ENCODE results near the gene ASCL2.
"Not testable (repeated sequence)": the region's sequence is repeated elsewhere in the genome, so short reads cannot be mapped to it uniquely, and the experiment has no call there.

ASCL2 gene

GRCh38 chr11:2260491-2261364, 9.7 kb downstream of the ASCL2 start:
- DNase-seq (ENCODE audit: low spot score): no peak

GRCh38 chr11:2259897-2260451, 10.4 kb downstream of the ASCL2 start:
- DNase-seq (ENCODE audit: low spot score): no peak

DNA sequence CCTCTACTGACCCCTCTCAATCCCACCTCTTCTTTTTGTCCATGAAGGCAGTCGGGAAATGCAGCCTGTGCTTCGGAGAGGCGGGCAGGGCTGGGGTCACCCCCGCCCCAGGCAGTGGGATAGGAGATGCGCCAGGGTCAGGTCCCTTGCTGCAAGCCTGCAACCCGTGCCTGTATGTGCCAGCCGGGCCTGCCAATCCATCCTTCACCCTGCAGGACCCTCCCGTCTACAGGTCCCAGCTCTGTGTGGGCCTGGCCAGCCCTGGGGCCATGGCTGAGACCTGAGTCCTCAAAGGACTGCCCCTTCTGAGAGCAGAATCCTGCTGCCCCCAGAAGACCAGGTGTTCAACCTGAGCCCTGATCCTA, 10.9 kb downstream of the ASCL2 start:
- no peak for DNase-seq (ENCODE audit: low spot score)

DNA sequence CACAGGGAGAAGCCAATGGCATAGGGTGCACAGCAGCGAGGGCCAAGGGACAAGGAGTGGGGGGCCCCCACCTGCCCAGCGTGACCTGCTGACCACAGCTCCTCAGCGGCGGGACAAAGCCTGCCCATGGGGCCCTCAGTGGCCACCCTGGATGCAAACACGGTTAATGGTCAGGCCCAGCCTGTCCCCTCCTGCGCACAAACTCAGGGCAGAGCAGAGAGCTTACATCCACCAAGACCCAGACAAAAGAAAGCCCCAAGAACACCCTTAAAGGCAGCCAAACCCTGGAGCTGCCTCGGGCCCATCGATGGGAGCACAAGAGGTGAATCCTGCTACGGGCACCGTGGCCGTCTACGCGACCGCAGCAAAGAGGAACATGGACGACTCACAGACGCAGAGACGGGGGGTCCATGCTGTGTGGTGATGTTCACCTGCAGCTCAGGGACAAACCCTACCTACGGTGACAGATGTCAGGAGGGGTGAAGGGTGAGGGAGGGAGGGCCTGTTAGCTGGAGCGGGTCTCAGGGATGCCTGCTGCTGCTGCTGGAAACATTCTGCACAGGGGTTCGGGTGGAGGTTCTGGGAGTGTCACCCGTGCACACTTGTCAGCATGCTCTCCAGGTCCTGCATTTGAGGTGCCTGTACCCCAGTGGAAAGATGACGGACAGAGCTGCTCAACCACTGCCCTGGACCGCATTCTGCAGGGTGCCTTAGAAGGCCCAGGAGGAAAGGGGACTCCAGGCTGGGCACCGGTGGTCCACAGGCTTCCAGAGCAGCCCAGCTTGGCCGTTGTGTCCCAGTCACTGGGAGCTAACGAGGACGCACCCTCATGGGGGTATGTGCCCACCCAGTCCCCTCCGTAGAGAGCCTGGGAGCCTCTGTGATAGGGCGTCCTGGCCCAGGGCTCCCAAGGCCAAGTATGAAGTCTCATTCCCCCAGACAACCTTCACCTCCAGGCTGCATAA, 11.6 kb downstream of the ASCL2 start:
- no peak for DNase-seq (ENCODE audit: low spot score)

- DNase-seq (ENCODE audit: low spot score): no peak
These were observed 13.3 kb downstream of the ASCL2 start for GRCh38 chr11:2256951-2257700.

- no peak for DNase-seq (ENCODE audit: low spot score)
These were observed 14.0 kb downstream of the ASCL2 start for GRCh38 chr11:2256293-2256913.

DNA sequence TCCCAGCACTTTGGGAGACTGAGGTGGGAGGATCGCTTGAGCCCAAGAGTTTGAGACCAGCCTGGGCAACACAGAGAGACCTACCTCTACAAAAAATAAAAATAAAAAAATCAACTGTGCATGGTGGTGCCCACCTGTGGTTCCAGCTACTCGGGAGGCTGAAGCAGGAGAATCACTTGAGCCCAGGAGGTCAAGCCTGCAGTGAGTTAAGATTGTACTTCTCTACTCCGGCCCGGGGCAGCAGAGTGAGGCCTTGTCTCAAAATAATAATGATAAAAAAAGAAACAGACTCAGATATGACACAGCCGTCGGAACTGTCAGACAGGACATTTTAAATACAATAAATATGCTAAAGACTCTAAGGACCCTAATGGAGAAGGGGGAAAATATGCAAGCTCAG, 18.4 kb downstream of the ASCL2 start:
- no peak for DNase-seq (ENCODE audit: low spot score)

- no peak for DNase-seq (ENCODE audit: low spot score)
These were observed 19.2 kb downstream of the ASCL2 start for GRCh38 chr11:2251138-2251537.

GRCh38 chr11:2250485-2250884, 19.9 kb downstream of the ASCL2 start:
- no peak for DNase-seq (ENCODE audit: low spot score)

GRCh38 chr11:2250041-2250440, 20.3 kb downstream of the ASCL2 start:
- DNase-seq (ENCODE audit: low spot score): no peak

DNA sequence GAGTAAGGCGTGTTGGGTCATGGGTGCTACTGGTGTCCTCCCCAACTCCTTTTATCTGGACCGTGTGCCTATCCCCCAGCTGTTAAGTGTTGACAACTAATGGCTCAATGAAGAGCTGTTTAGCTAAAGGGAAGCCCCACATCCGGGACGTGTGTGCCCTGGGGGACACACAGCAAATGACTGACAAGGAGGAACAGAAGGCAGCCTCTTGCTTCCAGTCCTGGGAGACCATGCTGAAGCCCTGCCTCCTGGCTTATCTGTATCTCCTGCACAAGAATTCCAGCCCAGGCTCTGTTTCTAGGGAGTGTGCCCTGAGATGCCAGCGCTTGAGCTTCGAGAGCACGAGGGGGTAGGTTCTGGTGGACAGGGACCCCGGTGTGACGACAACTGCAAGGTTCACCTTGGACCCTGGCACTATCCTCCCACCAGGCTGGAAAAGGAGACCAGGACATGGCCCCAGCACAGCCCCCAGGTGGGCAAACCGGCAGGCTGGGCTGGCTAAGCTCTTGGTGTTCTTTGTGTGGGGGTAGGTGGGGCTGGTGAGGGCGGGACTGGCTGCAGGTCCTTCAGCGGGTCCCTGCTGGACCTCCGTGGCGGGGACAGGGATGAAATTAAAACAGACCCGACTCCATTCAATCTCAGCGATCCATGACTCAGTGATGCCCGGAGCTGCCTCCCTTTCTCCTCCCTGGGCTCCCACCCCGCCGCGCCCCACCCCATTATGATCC, 21.0 kb downstream of the ASCL2 start:
- DNase-seq (ENCODE audit: low spot score): no peak

DNA sequence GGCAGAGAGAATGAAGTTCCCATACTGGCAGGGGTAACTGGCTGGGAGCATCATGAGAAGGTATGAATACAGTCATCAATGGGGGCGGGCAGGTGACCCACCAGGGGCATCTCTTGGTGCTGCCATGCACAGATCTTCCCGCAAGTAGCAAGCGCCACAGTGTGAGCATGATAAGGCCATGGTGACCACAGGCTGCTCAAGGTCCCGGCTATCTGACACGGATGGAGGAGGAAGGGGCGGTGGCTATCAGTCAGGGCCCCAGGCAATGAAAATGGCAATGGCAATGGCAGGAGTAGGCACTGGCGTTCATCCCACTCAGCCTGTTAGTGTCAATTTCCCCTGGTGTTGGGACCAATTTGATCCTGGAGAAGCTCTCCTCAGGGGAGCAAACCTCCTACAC, 21.6 kb downstream of the ASCL2 start:
- DNase-seq (ENCODE audit: low spot score): no peak

- no peak for DNase-seq (ENCODE audit: low spot score)
These were observed 22.1 kb downstream of the ASCL2 start for GRCh38 chr11:2248242-2248641.

DNA sequence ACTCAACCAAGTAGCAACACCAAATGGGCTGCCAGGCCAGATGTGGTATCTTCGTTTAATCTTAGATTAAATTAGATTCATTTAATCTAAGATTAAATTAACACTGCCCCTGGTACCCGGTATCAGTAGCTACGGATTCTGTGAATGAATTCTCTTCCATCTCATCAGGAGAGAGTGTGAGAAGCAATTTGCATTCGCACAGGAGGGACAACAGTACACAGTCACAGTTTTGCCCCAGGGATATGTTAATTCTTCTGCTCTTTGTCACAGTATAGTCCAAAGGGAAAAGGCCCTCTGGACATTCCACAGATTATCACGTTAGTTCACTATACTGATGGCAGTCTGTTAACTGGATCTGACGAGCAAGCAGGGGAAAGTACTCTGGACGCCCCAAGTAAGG, 22.9 kb downstream of the ASCL2 start:
- DNase-seq (ENCODE audit: low spot score): no peak

DNA sequence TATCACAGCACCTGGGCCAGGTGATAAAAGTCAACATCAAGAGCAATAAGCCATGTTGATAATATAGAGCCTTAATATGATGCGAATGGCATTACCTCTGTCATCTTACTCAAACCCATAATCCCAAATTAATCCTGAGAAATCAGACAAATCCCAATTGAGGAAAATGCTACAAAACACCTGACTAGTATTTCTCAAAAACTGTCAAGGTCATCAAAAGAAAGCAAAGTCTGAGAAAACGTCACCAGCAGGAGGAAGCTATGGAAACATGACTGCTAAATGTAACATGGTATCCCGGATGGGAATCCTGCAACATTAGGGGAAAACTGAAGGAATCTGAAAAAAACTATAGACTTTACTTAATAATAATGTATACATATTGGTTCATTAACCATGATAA, 29.6 kb downstream of the ASCL2 start:
- no peak for DNase-seq (ENCODE audit: low spot score)

- no peak for DNase-seq (ENCODE audit: low spot score)
These were observed 32.7 kb downstream of the ASCL2 start for GRCh38 chr11:2237457-2238238.

GRCh38 chr11:2236381-2237134, 33.8 kb downstream of the ASCL2 start:
- not testable (repeated sequence) for DNase-seq (ENCODE audit: low spot score)

GRCh38 chr11:2235588-2236326, 34.6 kb downstream of the ASCL2 start:
- no peak for DNase-seq (ENCODE audit: low spot score)

DNA sequence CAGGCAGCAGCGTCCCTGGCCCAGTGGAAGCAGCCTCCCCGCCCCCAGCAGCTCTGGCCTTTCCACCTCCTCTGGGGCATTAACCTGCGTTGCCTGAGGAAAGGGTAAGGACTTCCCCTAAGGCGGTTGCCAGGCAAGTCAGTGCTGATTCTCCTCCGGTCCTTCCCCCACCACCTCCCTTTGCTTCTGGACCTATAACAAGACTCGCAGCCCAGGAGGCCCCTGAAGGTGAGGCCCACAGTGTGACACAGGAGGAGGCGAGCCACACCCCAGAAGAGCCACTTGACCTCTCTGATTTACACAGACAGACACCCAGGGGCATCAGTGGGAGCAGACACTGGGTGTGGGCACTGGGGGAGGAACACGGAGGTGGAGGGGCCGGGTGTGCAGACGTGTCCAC, 35.4 kb downstream of the ASCL2 start:
- DNase-seq (ENCODE audit: low spot score): no peak

All from NAMALWA (cell line).